LoVo (cell line): ENCODE measurements around the gene MAN2B1.
"Not testable (repeated sequence)": the region's sequence is repeated elsewhere in the genome, so short reads cannot be mapped to it uniquely, and the experiment has no call there.

Experiments used
- DNase-seq: peaks from one replicate; pipeline ENCODE4 v3.0.0-alpha.2; 2016; ENCODE audit warnings: low spot score

MAN2B1 gene

DNA sequence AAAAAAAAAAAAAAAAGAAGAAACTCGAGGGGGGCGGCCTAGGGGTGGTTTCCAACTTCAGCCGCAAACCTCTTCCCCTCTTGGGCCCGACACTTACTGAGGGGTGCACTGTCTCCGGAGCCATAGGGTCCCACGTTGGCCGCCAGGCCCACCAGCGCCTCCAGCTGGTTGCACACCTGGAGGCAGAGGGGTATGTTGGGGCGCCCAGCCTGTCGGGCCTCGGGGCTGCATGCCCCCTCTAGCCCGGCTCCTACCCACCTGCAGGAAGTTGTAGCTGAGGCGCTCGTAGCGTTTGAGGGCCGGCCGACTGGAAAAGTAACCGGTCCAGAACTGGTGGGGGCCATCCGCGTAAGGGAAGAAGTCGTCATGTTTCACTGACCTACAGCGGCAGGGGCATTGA is 8.6 kb downstream of the MAN2B1 start:
- no peak for DNase-seq

DNA sequence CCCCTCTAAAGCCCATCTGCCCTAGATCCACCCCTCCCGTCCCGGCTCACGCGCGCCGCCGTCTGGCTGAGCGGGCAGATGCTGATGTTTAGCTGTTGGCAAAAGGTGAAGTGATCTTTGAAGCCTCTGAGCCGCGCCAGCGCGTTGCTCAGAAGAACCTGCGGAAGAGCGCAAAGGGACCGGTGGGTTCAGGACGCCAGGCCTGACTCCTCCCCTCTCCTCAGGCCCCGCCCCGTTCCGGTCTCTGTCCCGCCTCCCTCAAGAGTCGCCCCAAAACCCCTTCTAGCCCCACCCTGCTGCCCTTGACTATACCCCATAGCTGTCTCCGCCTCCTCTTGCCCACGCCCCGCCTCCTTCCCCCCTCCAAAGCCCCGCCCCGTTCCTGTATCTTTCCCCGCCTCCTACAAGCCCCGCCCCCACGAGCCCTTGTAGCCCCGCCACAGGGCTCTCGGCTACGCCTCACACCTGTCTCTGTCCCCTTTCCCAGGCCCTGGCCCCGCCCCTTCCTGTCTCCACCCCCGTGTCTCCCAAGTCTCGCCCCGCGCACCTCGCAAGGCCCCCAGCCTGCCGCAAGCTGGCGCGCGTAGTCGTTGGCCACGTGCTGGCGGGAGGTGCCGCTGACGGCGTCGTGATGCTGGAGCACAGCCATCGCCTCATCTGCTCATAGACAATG is 9.5 kb downstream of the MAN2B1 start:
- no peak for DNase-seq

GRCh38 chr19:12655546-12655945 is 11.0 kb downstream of the MAN2B1 start:
- DNase-seq = no peak

DNA sequence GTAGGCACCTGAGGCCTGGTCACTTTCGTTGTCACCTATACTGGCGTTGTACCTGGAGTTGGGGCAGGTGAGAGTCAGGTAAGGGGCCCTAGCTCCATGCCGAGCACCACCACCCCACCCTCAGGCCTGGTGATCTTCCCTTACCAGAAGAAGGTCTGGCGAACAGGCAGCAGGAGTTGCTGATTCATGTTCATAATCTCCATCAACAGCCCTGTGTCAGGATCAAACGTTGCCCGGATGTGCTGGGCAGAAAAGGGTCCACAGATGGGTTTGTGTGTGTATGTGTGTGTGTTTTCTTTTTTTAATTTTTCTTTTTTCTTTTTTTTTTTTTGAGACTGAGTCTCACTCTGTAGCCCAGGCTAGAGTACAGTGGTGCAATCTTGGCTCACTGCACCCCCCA is 14.3 kb downstream of the MAN2B1 start:
- DNase-seq = no peak

DNA sequence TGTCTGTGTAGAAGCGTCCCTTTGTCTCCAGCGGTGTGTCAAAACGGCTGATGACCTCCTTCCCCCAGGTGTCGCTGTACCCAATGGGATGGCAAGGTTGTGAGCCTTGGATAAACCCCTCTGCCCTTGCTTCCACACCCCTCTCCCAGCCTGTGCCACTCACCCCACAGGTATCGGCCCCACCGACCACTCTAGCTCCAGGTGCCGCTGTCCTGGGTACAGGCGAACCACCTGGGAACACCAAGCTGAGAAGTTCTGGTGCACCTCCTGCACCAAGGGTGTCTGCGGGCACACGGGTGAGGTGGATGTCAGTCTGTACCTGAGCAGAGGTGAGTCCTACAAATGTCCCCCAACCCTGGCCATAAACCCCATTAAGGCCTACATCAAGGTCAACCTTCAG is 16.6 kb downstream of the MAN2B1 start:
- no peak for DNase-seq

DNA sequence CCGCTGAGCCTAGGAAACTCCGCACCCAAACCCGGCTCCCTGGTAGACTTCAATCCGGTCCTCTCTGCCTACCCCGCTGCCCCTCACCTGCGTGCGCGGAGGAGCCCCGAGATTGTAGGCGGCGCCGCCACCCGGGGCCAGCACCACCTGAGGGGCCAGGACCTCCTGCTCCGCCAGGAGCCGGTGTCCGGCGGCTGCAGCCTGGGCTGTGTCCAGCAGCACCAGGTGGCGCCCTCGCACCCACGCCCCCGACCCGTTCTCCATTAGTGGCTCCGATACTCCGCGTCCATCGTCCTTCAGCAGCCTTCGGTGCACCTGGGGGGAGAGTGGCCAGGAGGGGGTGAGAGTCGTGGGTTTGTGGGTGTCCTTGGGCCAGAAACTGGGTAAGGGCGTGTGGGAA is 18.5 kb downstream of the MAN2B1 start:
- no peak for DNase-seq

DNA sequence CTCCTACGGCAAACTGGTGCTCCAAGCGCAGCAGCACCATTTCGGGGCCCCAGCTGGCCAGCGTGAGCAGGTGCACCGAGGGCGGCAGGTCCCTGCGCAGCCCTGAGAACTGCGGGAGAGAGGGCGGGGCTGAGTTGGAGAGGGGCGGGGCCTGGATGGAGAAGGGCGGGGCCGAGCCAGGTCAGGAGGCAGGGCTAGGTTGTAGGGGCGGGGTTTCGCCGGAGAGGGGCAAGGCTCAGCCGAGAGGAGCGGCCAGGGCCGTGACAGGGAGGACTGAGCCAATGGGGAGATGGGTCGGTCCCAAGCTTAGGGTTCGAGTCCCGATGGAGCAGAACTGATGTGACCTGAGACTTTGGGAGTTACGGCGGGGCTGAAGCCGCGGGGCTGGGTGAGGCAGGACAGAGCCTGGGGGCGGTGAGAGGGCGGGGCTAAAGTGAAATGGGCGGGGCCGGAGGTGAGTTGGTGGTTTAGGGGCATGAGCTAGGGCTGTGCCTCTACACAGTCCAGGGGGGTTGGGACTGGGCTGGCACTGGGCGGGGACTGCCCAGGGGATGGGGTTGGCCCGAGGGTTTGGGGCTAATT is 19.0 kb downstream of the MAN2B1 start:
- peak; percentile 53 for DNase-seq

- no peak for DNase-seq
Observed at GRCh38 chr19:12647047-12647446, 19.5 kb downstream of the MAN2B1 start.

DNA sequence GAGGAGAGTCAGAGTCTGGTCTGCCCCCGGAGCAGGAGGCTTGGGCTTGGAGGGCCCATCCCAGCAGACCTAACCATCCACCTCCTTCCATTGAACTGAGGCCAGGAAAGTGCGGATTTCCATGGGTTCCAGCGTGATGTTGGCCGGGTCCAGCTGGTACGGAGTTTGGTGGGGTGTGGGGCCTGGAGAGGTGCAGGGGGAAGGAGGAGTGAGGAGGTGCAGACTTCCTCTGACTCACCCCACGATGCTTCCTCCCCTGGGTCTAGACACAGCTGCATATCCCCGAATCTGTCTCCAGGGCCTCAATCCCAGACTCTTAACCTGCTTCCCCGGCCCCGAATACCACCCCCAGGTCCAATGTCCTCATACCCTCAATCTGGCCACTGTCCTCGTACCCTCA is 20.0 kb downstream of the MAN2B1 start:
- no peak for DNase-seq

DNA sequence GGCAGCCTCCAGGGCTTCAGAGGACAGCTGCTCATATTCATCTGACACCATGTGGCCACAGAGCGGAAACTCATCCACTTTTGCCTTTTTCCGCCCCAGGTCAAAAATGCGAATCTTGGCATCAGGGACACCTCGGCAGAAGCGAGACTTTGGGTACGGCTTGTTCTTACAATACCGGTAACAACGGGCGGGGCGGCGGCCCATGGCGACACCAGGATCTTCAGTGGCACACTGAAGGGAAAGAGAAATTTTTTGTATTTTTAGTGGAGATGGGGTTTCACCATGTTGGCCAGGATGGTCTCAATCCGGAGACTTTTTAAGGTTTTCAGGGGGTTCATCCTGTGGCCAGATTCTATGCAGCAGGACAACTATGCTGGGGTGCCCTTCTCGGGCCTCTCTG is 22.8 kb downstream of the MAN2B1 start:
- DNase-seq = not testable (repeated sequence)

- DNase-seq = no peak
Observed at GRCh38 chr19:12642506-12642905, 24.0 kb downstream of the MAN2B1 start.

DNA sequence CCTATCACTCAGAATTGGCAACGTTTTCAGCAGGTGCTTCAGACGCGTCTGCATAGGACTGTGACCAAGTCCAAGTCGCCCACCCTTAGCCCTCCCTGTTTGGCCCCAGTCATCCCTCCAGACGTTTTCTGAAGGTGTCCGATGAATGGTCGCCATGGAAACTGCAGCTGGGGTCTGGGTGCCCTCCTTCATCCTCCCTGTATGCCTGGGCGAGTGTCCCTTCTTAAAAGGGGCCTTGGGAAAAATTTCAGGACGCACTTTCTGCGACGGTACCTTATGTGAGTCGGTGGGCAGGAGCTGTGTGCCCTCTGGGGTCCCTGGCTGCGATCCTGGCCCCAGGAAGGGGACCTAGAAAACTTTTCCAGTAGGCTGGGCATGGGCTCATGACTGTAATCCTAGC is 25.1 kb downstream of the MAN2B1 start:
- DNase-seq = no peak

DNA sequence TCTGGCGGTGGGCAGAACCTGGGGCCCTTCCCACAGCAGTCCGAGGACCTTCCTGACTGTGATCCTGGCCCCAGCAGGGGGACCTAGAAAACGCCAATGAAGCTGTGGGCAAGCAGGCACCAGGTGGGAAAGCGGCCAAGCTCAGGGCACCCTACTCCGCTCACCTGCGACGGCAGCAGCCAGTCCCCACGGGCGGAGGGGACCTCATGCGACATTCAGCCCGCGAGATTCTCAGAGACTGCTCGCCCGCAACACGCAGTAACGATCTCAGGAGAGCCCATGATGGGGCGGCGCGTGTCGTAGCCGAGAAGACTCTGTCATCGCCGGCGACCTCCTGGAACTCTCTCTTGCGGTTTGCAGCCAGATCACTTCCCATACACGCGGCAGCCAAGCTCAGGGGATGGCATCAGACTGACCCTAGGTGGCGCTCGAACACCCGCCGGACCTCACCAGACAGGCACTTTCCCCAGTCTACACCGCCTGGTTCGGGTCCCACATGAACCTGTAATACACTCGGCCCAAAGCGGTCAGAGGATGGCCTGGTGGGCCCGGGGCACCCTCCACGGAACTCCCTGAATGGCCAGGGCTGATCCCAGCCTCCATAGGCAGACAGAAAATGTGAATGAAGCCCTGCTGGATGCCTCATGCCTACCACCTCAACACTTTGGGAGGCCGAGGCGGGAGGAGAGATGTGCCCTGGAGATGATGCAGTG is 26.5 kb downstream of the MAN2B1 start:
- peak; percentile 74 for DNase-seq

GRCh38 chr19:12638611-12639182 is 27.8 kb downstream of the MAN2B1 start:
- no peak for DNase-seq

- no peak for DNase-seq
Observed at GRCh38 chr19:12636631-12637030, 29.9 kb downstream of the MAN2B1 start.

DNA sequence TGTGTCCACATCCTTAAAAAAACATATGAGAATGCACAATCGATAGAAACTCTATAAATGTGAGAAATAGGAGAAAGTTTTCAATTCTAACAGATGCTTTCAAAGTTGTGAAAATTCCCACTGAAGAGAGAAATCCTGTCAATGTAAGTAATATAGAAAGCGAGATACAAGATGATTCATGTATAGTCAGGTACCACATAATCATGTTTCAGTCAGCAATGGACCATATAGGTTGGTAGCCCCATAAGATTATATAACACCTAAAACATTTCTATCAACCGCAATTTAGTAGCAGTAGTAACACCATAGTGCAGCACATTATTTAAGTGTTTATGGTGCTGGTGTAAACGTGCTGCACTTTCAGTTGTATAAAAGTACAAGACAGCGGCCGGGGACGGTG is 37.3 kb downstream of the MAN2B1 start:
- no peak for DNase-seq

DNA sequence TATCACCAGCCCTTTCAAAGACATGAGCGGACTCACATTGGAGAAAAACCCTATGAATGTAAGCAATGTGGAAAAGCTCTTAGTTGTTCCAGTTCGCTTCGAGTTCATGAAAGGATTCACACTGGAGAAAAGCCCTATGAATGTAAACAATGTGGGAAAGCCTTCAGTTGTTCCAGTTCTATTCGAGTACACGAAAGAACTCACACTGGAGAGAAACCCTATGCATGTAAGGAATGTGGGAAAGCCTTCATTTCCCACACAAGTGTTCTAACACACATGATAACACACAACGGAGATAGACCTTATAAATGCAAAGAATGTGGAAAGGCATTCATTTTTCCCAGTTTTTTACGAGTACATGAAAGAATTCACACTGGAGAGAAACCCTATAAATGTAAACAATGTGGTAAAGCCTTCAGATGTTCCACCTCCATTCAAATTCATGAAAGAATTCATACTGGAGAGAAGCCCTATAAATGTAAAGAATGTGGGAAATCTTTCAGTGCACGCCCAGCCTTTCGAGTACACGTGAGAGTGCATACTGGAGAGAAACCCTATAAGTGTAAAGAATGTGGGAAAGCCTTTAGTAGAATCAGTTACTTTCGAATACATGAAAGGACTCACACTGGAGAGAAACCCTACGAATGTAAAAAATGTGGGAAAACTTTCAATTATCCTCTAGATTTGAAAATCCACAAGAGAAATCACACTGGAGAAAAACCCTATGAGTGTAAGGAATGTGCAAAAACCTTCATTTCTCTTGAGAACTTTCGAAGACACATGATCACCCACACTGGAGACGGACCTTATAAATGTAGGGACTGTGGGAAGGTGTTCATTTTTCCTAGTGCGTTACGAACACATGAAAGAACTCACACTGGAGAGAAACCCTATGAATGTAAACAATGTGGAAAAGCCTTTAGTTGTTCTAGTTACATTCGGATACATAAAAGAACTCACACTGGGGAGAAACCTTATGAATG is 38.2 kb downstream of the MAN2B1 start:
- no peak for DNase-seq

DNA sequence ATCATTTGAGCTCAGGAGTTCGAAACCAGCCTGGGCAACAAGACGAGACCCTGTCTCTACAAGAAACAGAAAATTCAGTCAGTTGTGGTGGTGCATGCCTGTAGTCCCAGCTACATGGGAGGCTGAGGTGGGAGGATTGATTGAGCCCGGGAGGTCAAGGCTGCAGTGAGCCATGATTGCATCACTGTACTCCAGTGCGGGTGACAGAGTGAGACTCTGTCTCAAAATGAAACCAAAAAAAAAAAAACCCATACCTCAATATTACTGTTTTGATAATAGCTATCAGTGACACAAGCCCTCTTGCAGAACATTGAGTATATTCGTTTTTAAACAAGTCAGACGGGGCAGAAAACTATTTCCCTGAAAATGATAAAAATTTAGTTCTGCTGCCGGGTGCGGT is 39.6 kb downstream of the MAN2B1 start:
- no peak for DNase-seq

GRCh38 chr19:12623361-12624031 is 43.0 kb downstream of the MAN2B1 start:
- DNase-seq = no peak

DNA sequence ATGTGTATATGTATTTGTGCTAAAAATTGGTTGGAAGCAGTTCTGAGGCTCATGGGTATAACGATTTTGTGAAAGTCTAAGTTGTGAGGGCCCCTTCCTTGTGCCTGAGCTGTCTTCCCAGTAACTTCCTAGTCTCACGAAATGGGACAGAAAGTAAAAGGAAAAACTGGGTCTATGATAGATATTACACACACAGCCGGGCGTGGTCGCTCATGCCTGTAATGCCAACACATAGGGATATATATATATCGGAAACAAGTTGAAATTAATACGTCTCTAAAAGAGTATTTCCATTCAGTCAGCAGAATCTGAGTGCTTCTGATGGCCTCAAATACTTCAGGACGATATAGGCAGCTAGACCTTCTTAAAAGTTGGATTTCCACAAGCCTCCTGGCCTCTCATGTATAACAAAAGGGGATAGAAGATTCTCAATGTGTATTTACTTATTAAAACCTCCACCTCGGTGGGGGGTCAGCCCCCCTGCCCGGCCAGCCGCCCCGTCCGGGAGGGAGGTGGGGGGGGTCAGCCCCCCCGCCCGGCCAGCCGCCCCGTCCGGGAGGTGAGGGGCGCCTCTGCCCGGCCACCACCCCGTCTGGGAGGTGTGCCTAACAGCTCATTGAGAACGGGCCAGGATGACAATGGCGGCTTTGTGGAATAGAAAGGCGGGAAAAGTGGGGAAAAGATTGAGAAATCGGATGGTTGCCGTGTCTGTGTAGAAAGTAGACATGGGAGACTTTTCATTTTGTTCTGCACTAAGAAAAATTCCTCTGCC is 45.1 kb downstream of the MAN2B1 start:
- DNase-seq = not testable (repeated sequence)

DNA sequence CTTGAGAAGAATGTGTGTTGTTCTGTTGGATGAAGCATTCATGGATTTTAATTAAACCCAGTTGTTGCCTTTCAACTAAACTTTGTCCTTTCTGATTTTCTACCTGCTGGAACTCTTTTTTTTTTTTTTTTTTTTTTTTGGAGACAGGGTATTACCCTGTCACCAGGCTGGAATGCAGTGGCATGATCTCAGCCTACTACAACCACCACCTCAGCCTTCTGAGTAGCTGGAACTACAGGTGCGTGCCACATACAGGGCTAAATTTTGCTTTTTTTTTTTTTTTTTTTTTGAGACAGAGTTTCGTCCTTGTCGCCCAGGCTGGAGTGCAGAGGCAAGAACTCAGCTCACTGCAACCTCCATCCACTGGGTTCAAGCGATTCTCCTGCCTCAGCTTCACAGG is 48.9 kb downstream of the MAN2B1 start:
- no peak for DNase-seq
